ENCODE results near the gene TEP1.

The TEP1 gene

DNA sequence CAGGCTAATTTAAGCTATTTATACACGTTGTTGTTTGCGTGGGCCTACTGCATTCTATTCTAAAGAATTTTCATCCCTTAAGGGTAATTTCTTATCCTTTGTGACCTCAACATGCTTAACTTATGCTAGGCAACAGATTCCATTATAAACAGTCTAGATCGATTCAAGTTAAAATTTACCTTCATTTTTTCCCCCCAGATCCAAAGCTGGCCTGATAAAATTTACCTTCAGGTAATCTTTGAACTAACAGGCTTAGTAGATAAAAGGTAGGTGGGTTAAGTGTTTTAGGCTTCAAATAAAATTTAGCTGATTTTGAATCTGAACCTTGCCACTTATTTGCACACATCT is 79.8 kb downstream of the TEP1 start:
- no peak for DNase-seq

DNA sequence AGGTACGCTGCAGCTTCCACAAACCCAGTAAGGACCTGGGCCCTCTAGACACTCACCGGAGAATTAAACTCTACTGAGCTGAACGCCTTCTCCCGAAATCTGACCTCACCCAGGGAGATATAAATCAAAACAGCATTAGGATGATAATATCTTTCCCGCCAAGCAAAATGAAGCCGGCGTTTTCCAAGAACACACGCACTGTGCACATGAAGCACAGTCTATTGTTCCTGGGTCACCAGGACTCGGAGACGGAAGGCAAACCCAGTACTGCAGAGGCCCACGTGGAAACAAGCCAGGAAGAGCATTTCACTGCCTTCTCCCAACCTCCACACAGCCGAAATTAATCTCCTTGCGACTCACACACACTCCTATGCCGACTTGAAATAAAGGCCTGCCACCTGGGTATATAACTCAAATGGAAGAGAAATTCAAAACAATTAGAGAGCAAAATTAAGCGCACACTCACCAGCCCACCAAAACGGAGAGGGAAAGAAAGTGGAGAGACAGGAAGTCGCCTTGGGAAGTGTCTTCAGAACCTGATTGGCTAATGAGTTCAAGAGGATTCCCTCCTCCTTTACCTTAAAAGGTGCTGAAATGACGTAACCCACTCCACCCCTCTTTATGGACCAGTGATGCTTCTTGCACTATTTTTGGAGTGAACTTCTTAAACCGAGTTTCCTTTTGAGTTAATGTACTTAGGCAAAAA is 80.4 kb downstream of the TEP1 start, which contains the start of gene CCNB1IP1:
Gene CCNB1IP1, minus strand, starts transcription at position 492 of the 706 bp plus-strand sequence. CDS start 16,756 bp downstream, outside the sequence.
- peak; percentile 83 for DNase-seq

- no peak for DNase-seq
These were observed 80.9 kb downstream of the TEP1 start for GRCh38 chr14:20332431-20332787.

GRCh38 chr14:20331053-20331613 is 82.2 kb downstream of the TEP1 start:
- no peak for DNase-seq

DNA sequence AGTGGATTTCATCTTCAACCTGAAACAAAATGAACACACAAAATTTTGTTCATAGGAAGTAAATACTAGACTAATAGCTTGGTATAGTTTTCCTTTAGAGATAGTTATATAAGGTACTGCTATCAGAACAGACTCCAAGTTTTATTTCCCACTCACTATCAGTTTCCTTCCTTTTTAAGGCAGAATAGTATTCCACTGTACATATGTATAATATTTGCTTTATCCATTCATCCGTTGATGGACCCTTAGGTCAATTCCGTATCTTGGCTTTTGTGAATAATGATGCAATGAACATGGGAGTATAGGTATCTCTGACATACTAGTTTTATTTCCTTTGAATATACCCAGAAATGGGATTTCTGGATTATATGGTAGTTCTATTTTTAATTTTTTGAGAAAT is 83.9 kb downstream of the TEP1 start:
- DNase-seq, result no peak

- no peak for DNase-seq
These were observed 84.6 kb downstream of the TEP1 start for GRCh38 chr14:20328705-20329104.

GRCh38 chr14:20327005-20327869 is 86.1 kb downstream of the TEP1 start:
- peak; percentile 67 for DNase-seq

- no peak for DNase-seq
These were observed 95.6 kb downstream of the TEP1 start for GRCh38 chr14:20317720-20318119.

All from NCI-H1092 (cell line).